Nephron (organoid): Measurements from ENCODE around the gene GMDS.
A peak's percentile ranks its signal among the peaks of the same experiment; 100 is the strongest.

Experiments
- H3K27ac Mint-ChIP-seq, 3 experiments: 2 replicates each; pipeline ENCODE4 v1.8.0; 2020; ENCODE audit warnings: mixed read lengths in 3 of 3, mild to moderate bottlenecking in 2 of 3, moderate library complexity in 1 of 3
- H3K27me3 Mint-ChIP-seq: 2 replicates; pipeline ENCODE4 v1.8.0; 2021; ENCODE audit warnings: low read depth, mild to moderate bottlenecking, moderate library complexity, mixed read lengths
- H3K36me3 Mint-ChIP-seq: 2 replicates; pipeline ENCODE4 v1.8.0; 2020; ENCODE audit warnings: low read depth, mixed read lengths
- H3K4me1 Mint-ChIP-seq: 2 replicates; pipeline ENCODE4 v1.8.0; 2020; ENCODE audit warnings: mixed read lengths
- H3K4me3 Mint-ChIP-seq, 3 experiments: 2 replicates each; pipeline ENCODE4 v1.8.0; 2020; ENCODE audit warnings: mild to moderate bottlenecking in 3 of 3, mixed read lengths in 3 of 3, moderate library complexity in 2 of 3
- H3K9me3 Mint-ChIP-seq: 2 replicates; pipeline ENCODE4 v1.8.0; 2020; ENCODE audit warnings: mixed read lengths
- TF ChIP-seq, protein P1 (sequence below), 3 experiments: fragments of 200-600 bp; sonication (generic); IDR thresholded peaks; one replicate each; pipeline ENCODE4 v1.5.0; 2021; ENCODE audit warnings: antibody characterized with exemption in 3 of 3; ENCODE audit not compliant: unreplicated experiment in 3 of 3

The GMDS gene

DNA sequence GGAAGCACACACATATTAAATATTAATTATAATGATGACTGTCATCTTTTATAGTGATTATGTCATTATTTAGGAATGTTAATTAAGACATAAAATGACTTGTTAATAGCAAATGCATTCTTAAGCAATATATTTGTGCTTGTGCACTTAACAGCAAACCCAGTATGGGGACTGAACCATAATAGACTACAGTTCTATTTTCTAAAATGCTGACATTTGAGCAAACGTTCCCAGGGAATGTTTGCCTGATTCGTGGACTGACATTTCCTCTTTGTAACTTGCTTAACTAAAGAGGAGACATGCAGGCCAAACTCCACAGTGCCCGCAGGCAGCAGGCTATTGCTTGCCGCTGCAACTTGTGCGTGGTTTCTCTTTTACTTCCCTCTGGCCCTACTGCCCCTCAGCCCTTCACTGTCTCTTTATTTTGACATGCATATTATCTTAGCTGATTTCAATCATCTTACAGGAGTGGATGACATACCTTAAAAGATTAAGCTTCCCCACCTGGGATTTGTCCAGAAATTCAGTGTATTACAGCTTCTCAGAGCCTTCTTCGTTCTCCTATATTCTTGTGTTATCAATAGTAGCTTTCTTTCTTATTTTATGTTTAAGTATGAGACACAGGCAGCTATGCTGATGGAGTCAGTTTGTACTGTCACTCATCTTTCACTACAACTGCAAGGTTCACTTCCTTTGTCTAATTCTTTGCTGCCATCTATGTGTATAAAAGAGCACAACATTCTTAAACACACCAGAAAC lies 141.5 kb downstream of the GMDS start:
- Mint-ChIP-seq H3K4me1 (peaks cover 9% of the 10 kb centered on the region), H3K27ac (peak overlapping the region; percentile 3 to 83 (median 60)), H3K36me3 (no peaks in the 10 kb centered on the region)

GRCh38 chr6:2102966-2103365 lies 142.4 kb downstream of the GMDS start:
- Mint-ChIP-seq H3K27me3 (peaks cover 15% of the 10 kb centered on the region), H3K9me3 (no peaks in the 10 kb centered on the region), H3K36me3 (no peaks in the 10 kb centered on the region), H3K27ac (peak overlapping the region in 2 of 3 experiments; percentile 64 to 71), H3K4me1 (peaks cover 5% of the 10 kb centered on the region), H3K4me3 (peak overlapping the region in 2 of 3 experiments; percentile 38 to 54)
- TF ChIP-seq, protein P1, sequence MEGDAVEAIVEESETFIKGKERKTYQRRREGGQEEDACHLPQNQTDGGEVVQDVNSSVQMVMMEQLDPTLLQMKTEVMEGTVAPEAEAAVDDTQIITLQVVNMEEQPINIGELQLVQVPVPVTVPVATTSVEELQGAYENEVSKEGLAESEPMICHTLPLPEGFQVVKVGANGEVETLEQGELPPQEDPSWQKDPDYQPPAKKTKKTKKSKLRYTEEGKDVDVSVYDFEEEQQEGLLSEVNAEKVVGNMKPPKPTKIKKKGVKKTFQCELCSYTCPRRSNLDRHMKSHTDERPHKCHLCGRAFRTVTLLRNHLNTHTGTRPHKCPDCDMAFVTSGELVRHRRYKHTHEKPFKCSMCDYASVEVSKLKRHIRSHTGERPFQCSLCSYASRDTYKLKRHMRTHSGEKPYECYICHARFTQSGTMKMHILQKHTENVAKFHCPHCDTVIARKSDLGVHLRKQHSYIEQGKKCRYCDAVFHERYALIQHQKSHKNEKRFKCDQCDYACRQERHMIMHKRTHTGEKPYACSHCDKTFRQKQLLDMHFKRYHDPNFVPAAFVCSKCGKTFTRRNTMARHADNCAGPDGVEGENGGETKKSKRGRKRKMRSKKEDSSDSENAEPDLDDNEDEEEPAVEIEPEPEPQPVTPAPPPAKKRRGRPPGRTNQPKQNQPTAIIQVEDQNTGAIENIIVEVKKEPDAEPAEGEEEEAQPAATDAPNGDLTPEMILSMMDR (IDR thresholded peaks at IDR 0.05; ENCODE audit: unreplicated experiment in 3 of 3), result no peak

More for the DNA sequence above, 141.5 kb downstream of the GMDS start:
- Mint-ChIP-seq H3K9me3 (no peaks in the 10 kb centered on the region), H3K27me3 (peaks cover 15% of the 10 kb centered on the region), H3K4me3 (peak overlapping the region in 2 of 3 experiments; percentile 43 to 68)
- TF ChIP-seq, protein P1 (IDR thresholded peaks at IDR 0.05; ENCODE audit: unreplicated experiment in 3 of 3), result peak; percentile 71 to 82 (median 72)

DNA sequence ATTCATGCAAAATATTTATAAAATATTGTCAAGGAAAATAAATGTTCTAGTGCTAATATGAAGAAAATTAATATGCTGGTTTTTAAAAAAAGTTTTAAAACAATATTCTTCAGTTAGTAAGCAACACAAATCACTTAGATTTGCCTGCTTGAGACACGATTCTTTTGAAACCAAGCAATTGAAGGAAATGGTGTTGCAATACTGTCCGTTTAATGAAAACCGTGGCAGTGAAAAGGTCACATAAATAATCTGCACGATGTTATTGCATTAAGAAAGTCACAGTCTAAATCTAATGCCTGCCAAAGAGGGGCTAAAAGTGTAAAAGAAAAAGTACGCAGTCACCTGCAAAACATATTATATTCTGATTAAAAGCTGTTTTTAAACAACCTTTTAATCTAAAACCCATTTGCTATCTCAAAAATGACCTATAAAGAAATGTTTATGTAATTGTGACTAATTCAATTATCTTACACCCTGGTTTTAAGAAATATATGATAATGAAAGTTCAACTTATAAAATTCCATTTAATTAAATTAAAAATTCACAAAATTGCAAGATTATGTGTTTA lies 143.0 kb downstream of the GMDS start:
- H3K9me3 Mint-ChIP-seq, result no peaks in the 10 kb centered on the region
- H3K4me1 Mint-ChIP-seq, result peaks cover 5% of the 10 kb centered on the region
- no peaks in the 10 kb centered on the region for H3K36me3 Mint-ChIP-seq
- H3K4me3 Mint-ChIP-seq, result peak overlapping the region in 1 of 3 experiments; percentile 42
- peaks cover 15% of the 10 kb centered on the region for H3K27me3 Mint-ChIP-seq
- TF ChIP-seq, protein P1 (IDR thresholded peaks at IDR 0.05; ENCODE audit: unreplicated experiment in 3 of 3), result no peak
- peak overlapping the region in 2 of 3 experiments; percentile 37 to 77 for H3K27ac Mint-ChIP-seq

- Mint-ChIP-seq H3K36me3 (no peaks in the 10 kb centered on the region), H3K9me3 (no peaks in the 10 kb centered on the region), H3K4me1 (peaks cover 8% of the 10 kb centered on the region), H3K27ac (peak overlapping the region; percentile 24 to 76 (median 54)), H3K4me3 (peak overlapping the region; percentile 4 to 36 (median 24)), H3K27me3 (peaks cover 15% of the 10 kb centered on the region)
- TF ChIP-seq, protein P1 (IDR thresholded peaks at IDR 0.05; ENCODE audit: unreplicated experiment in 3 of 3), result no peak
Measured at GRCh38 chr6:2101213-2101612, 144.2 kb downstream of the GMDS start.

DNA sequence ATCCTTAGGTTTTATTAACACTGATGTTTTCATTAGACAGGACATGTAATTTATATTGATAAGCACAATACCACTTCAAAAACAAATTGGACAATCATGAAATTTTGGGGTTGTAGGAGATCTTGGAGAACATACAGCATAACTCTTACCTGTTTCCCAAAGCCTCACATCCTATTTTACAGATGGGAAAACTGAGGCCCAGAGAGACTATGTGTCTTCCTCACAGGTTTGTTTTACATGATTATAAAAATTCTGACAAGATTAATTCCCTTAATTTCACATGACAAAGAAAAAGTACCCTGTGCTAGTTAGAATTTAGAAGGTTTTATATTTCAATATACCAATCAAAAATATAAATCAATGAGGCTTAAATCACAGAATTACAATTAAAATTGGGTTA lies 145.5 kb downstream of the GMDS start:
- TF ChIP-seq, protein P1 (IDR thresholded peaks at IDR 0.05; ENCODE audit: unreplicated experiment in 3 of 3), result no peak
- H3K36me3 Mint-ChIP-seq, result no peaks in the 10 kb centered on the region

More for the DNA sequence above, 145.5 kb downstream of the GMDS start:
- Mint-ChIP-seq H3K9me3 (no peaks in the 10 kb centered on the region), H3K4me3 (no peak overlapping the region), H3K27me3 (peaks cover 18% of the 10 kb centered on the region), H3K27ac (no peak overlapping the region), H3K4me1 (peaks cover 15% of the 10 kb centered on the region)
